ENCODE results near the gene ORAI3. TPM values are rescaled to one million over a fixed set of nuclear protein-coding genes. Genes with fewer than 3 reads are reported as not detected.
A peak's percentile ranks its signal among the peaks of the same experiment; 100 is the strongest.

The ORAI3 gene
- total and polyA plus RNA-seq, 2 of the 13 experiments (the other 11 are each of a cell fraction or from before 2014, with no cell fraction given), result 11.4 to 32.0 TPM

GRCh38 chr16:30956601-30957455, 8.0 kb downstream of the ORAI3 start (continued):
- TF ChIP-seq ZNF383 (CRISPR knock-in tag; IDR thresholded peaks at IDR 0.05; ENCODE audit: borderline replicate concordance) (peak; percentile 63; the same call in 1 of the 2 replicates), RFX3 (CRISPR knock-in tag; IDR thresholded peaks at IDR 0.05) (no peak), HDAC1 (CRISPR knock-in tag; IDR thresholded peaks at IDR 0.05) (peak; percentile 37; the same call in 1 of the 2 replicates), ISL2 (CRISPR knock-in tag; IDR thresholded peaks at IDR 0.05) (no peak; the same call in 1 of the 2 replicates), PITX1 (CRISPR knock-in tag; IDR thresholded peaks at IDR 0.05) (no peak), DMAP1 (CRISPR knock-in tag; IDR thresholded peaks at IDR 0.05) (no peak), HNF4A (CRISPR knock-in tag; IDR thresholded peaks at IDR 0.05) (no peak; the same call in 1 of the 2 replicates), ZNF644 (CRISPR knock-in tag; IDR thresholded peaks at IDR 0.05; ENCODE audit: low read depth) (no peak), ZNF317 (CRISPR knock-in tag; IDR thresholded peaks at IDR 0.05) (peak; percentile 20; the same call in 1 of the 2 replicates), ZMYM3 (CRISPR knock-in tag; IDR thresholded peaks at IDR 0.05) (peak; percentile 100), ZBTB20 (CRISPR knock-in tag; IDR thresholded peaks at IDR 0.05; ENCODE audit: borderline replicate concordance, low read depth) (no peak), ISX (CRISPR knock-in tag; conservative IDR thresholded peaks at IDR 0.05) (no peak), CEBPB (IDR thresholded peaks at IDR 0.05; ENCODE audit: borderline replicate concordance, low read depth, low read length) (no peak), RNF2 (conservative IDR thresholded peaks at IDR 0.05; ENCODE audit: low read depth) (no peak), ELF4 (CRISPR knock-in tag; IDR thresholded peaks at IDR 0.05; ENCODE audit: borderline replicate concordance) (peak; percentile 81; the same call in 1 of the 2 replicates), NR0B2 (CRISPR knock-in tag; IDR thresholded peaks at IDR 0.05) (no peak), THRA (CRISPR knock-in tag; IDR thresholded peaks at IDR 0.05; ENCODE audit: borderline replicate concordance) (peak; percentile 18; the same call in 1 of the 2 replicates), FOXO4 (CRISPR knock-in tag; conservative IDR thresholded peaks at IDR 0.05) (peak; percentile 72; the same call in 1 of the 2 replicates), THAP7 (CRISPR knock-in tag; IDR thresholded peaks at IDR 0.05) (no peak), GFI1 (CRISPR knock-in tag; IDR thresholded peaks at IDR 0.05; ENCODE audit: borderline replicate concordance) (no peak), MXD3 (CRISPR knock-in tag; IDR thresholded peaks at IDR 0.05) (no peak; the same call in 1 of the 2 replicates), ZNF329 (CRISPR knock-in tag; IDR thresholded peaks at IDR 0.05; ENCODE audit: low read depth) (no peak), ZNF563 (CRISPR knock-in tag; IDR thresholded peaks at IDR 0.05) (peak; percentile 50; the same call in 1 of the 2 replicates), HNF1B (CRISPR knock-in tag; IDR thresholded peaks at IDR 0.05) (no peak)
